ENCODE results near the gene VAV3.

The VAV3 gene

GRCh38 chr1:107550358-107550757 lies 414.6 kb downstream of the VAV3 start:
- in situ Hi-C loops (cut with MboI; ENCODE audit: low sequenced_read_pairs): no loop called here

- in situ Hi-C loops (cut with MboI; ENCODE audit: low sequenced_read_pairs): no loop called here
Observed at GRCh38 chr1:107549152-107549810, 415.7 kb downstream of the VAV3 start.

GRCh38 chr1:107548276-107548675 lies 416.7 kb downstream of the VAV3 start:
- in situ Hi-C loops (cut with MboI; ENCODE audit: low sequenced_read_pairs): no loop called here

GRCh38 chr1:107547363-107548155 lies 417.4 kb downstream of the VAV3 start:
- in situ Hi-C loops (cut with MboI; ENCODE audit: low sequenced_read_pairs): no loop called here

- in situ Hi-C loops (cut with MboI; ENCODE audit: low sequenced_read_pairs): no loop called here
Observed at GRCh38 chr1:107546576-107546975, 418.4 kb downstream of the VAV3 start.

GRCh38 chr1:107545879-107546278 lies 419.1 kb downstream of the VAV3 start:
- in situ Hi-C loops (cut with MboI; ENCODE audit: low sequenced_read_pairs): no loop called here

GRCh38 chr1:107545056-107545577 lies 419.9 kb downstream of the VAV3 start:
- in situ Hi-C loops (cut with MboI; ENCODE audit: low sequenced_read_pairs): no loop called here

GRCh38 chr1:107544285-107544684 lies 420.7 kb downstream of the VAV3 start:
- in situ Hi-C loops (cut with MboI; ENCODE audit: low sequenced_read_pairs): no loop called here

- in situ Hi-C loops (cut with MboI; ENCODE audit: low sequenced_read_pairs): no loop called here
Observed at GRCh38 chr1:107541412-107541811, 423.6 kb downstream of the VAV3 start.

GRCh38 chr1:107538502-107538901 lies 426.5 kb downstream of the VAV3 start:
- in situ Hi-C loops (cut with MboI; ENCODE audit: low sequenced_read_pairs): no loop called here

GRCh38 chr1:107536266-107536665 lies 428.7 kb downstream of the VAV3 start:
- in situ Hi-C loops (cut with MboI; ENCODE audit: low sequenced_read_pairs): no loop called here

- in situ Hi-C loops (cut with MboI; ENCODE audit: low sequenced_read_pairs): no loop called here
Observed at GRCh38 chr1:107535091-107535490, 429.9 kb downstream of the VAV3 start.

- in situ Hi-C loops (cut with MboI; ENCODE audit: low sequenced_read_pairs): no loop called here
Observed at GRCh38 chr1:107534632-107535031, 430.3 kb downstream of the VAV3 start.

GRCh38 chr1:107533436-107533835 lies 431.5 kb downstream of the VAV3 start:
- in situ Hi-C loops (cut with MboI; ENCODE audit: low sequenced_read_pairs): no loop called here

GRCh38 chr1:107532318-107532717 lies 432.7 kb downstream of the VAV3 start:
- in situ Hi-C loops (cut with MboI; ENCODE audit: low sequenced_read_pairs): no loop called here

- in situ Hi-C loops (cut with MboI; ENCODE audit: low sequenced_read_pairs): no loop called here
Observed at GRCh38 chr1:107531065-107531908, 433.7 kb downstream of the VAV3 start.

- in situ Hi-C loops (cut with MboI; ENCODE audit: low sequenced_read_pairs): no loop called here
Observed at GRCh38 chr1:107530543-107530942, 434.4 kb downstream of the VAV3 start.

GRCh38 chr1:107529511-107530149 lies 435.4 kb downstream of the VAV3 start:
- in situ Hi-C loops (cut with MboI; ENCODE audit: low sequenced_read_pairs): no loop called here

GRCh38 chr1:107526524-107527198 lies 438.3 kb downstream of the VAV3 start:
- in situ Hi-C loops (cut with MboI; ENCODE audit: low sequenced_read_pairs): no loop called here

GRCh38 chr1:107525961-107526360 lies 439.0 kb downstream of the VAV3 start:
- in situ Hi-C loops (cut with MboI; ENCODE audit: low sequenced_read_pairs): no loop called here
